Astrocyte of the cerebellum (primary cell): ENCODE data around the gene HK2.

ENCODE experiments used
- DNase-seq: peaks from one replicate; pipeline ENCODE4 v3.0.0-alpha.2; 2011; ENCODE audit warnings: low read depth
- H3K4me3 ChIP-seq: 2 replicates; pipeline ENCODE4 v1.5.1; 2011; ENCODE audit warnings: mild to moderate bottlenecking, low read depth, low read length, moderate library complexity
- in situ Hi-C: cut with HindIII; loops from 2 replicates; pipeline ENCODE4 v1.10.0; 2017; ENCODE audit warnings: low sequenced_read_pairs
- TF ChIP-seq, protein P1 (sequence below): IDR thresholded peaks from 2 replicates; pipeline ENCODE4 v1.5.1; 2012; ENCODE audit warnings: low read length, low read depth, moderate library complexity, mild to moderate bottlenecking; ENCODE audit errors: missing control alignments

HK2 gene

GRCh38 chr2:74877781-74878433, 44.0 kb downstream of the HK2 start:
- TF ChIP-seq, protein P1, sequence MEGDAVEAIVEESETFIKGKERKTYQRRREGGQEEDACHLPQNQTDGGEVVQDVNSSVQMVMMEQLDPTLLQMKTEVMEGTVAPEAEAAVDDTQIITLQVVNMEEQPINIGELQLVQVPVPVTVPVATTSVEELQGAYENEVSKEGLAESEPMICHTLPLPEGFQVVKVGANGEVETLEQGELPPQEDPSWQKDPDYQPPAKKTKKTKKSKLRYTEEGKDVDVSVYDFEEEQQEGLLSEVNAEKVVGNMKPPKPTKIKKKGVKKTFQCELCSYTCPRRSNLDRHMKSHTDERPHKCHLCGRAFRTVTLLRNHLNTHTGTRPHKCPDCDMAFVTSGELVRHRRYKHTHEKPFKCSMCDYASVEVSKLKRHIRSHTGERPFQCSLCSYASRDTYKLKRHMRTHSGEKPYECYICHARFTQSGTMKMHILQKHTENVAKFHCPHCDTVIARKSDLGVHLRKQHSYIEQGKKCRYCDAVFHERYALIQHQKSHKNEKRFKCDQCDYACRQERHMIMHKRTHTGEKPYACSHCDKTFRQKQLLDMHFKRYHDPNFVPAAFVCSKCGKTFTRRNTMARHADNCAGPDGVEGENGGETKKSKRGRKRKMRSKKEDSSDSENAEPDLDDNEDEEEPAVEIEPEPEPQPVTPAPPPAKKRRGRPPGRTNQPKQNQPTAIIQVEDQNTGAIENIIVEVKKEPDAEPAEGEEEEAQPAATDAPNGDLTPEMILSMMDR = no peak
- in situ Hi-C loops = loop anchor here (5.0 kb wide), 1 partner anchor 191 kb away; no protein-coding TSS in a partner anchor
- no peak overlapping the region for H3K4me3 ChIP-seq
- no peak for DNase-seq

DNA sequence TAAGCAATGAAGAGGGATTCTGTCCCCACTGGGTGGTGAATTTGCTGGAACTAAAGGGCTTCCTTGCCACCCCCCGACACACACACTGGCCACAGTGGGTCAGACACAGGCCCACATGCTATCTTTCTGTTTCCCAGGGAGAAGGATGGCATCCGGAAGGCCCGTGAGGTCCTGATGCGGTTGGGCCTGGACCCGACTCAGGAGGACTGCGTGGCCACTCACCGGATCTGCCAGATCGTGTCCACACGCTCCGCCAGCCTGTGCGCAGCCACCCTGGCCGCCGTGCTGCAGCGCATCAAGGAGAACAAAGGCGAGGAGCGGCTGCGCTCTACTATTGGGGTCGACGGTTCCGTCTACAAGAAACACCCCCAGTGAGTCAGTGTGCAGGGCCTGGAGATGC, 44.6 kb downstream of the HK2 start:
- TF ChIP-seq, protein P1 = no peak
- no peak overlapping the region for H3K4me3 ChIP-seq
- no peak for DNase-seq
- in situ Hi-C loops = loop anchor here (5.0 kb wide), 1 partner anchor 191 kb away; no protein-coding TSS in a partner anchor

- no peak for DNase-seq
- H3K4me3 ChIP-seq = no peak overlapping the region
- in situ Hi-C loops = no loop called here
- TF ChIP-seq, protein P1 = no peak
Observed at GRCh38 chr2:74880054-74880728, 46.3 kb downstream of the HK2 start.

- TF ChIP-seq, protein P1 = no peak
- DNase-seq = no peak
- H3K4me3 ChIP-seq = no peak overlapping the region
- in situ Hi-C loops = no loop called here
Observed at GRCh38 chr2:74881176-74881575, 47.2 kb downstream of the HK2 start.

DNA sequence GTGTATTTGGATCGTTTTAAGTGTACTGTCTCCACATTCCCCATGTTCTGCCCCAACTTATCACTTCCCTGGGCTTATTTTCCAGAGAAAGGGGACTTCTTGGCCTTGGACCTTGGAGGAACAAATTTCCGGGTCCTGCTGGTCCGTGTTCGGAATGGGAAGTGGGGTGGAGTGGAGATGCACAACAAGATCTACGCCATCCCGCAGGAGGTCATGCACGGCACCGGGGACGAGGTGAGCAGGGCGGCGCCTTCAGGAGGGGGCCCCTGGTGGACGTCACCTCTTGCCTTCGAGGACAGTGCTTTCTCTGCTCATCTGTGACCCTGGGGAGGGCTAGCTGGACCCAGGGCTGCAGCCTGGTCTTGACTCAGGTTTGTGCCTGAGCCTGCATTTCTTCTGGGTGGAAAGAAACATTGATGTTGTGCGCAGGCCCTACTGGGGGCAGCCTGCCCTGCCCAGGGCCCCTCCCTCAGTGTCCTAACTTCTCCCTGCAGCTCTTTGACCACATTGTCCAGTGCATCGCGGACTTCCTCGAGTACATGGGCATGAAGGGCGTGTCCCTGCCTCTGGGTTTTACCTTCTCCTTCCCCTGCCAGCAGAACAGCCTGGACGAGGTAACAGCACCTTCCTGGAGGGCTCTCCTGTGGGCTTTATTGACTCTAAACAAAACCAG, 47.8 kb downstream of the HK2 start:
- no peak for DNase-seq
- in situ Hi-C loops = no loop called here
- no peak overlapping the region for H3K4me3 ChIP-seq
- TF ChIP-seq, protein P1 = no peak

GRCh38 chr2:74882299-74882687, 48.4 kb downstream of the HK2 start:
- H3K4me3 ChIP-seq = no peak overlapping the region
- TF ChIP-seq, protein P1 = no peak
- no peak for DNase-seq
- in situ Hi-C loops = no loop called here
